Measurements from ENCODE around the gene TUSC2.

TUSC2 gene

DNA sequence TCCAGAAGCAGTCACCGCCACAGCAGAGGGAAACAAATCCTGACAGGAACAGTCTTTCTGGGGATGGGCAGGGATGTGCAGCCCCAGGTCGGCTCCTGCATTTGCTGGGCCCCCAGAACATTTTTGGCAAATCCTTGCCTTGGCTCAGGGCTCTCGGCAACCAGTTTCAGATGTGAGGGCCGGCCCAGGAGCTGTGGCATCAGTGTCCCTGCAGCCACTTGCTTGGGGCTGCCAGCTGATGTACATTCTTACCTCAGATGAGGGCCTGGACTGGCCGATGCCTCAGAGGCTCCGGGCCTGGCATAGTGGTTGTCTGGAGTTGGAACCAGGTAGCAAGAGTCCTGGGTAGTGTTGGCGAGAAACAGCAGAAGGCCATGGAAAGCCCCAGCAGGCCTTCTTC, 26.8 kb upstream of the TUSC2 start:
- no peak for DNase-seq (ENCODE audit: low spot score)

GRCh38 chr3:50354186-50354764, 26.3 kb upstream of the TUSC2 start:
- DNase-seq (ENCODE audit: low spot score): no peak

DNA sequence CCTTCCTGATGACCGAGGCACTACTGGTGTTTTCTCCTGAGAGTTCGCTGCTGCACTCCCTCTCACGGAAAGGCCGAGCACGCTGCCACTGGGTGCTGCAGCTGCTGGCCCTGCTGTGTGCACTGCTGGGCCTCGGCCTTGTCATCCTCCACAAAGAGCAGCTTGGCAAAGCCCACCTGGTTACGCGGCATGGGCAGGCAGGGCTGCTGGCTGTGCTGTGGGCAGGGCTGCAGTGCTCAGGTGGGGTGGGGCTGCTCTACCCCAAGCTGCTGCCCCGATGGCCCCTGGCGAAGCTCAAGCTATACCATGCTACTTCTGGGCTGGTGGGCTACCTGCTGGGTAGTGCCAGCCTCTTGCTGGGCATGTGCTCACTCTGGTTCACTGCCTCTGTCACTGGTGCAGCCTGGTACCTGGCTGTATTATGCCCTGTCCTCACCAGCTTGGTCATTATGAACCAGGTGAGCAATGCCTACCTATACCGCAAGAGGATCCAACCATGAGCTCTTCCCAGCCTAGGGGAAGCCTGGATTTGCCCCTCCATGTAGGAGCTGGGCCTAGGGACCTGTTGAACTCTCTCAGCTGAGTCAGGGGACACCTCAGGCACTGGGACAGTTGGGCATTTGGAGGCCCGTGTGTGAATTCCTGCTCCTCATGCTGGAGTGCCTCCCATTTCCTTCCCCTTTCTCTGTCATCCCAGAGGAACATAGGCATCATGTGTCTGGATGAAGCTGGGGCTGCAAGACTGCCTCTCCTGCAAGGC, 25.4 kb upstream of the TUSC2 start:
- no peak for DNase-seq (ENCODE audit: low spot score)

DNA sequence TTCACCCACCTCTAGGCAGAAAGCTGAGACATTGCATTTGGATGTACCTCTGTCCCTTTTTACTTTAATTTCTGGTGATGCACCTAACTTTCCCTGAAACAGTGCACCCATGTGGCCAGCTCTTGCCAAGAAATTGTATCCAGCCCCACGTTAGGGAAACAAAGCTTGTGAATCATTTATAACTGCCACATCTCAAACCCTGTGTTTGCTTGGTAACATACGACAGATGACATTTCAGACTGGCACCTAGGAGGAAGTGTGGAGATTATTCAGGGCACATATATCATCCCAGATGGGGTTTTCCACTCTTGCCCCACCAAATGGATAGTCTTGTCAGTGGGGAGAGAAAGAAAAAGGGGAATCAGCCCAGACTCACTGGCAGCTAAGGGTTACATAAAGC, 24.8 kb upstream of the TUSC2 start:
- DNase-seq (ENCODE audit: low spot score): no peak

DNA sequence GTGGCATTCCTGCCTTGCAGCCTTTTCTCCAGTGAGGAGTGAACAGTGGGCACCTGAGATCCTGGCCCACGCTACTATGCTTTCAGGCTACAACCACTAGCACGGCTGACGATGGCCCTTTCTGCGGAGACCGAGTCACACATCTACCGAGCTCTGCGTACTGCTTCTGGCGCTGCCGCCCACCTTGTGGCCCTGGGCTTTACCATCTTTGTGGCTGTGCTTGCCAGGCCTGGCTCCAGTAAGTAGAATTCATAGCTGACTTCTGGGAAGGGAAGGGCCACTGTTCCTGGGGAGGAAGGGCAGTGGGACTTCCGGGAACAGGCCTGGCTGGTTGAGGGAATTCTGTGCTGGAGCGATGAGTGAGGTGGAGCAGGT, 23.3 kb upstream of the TUSC2 start:
- no peak for DNase-seq (ENCODE audit: low spot score)

DNA sequence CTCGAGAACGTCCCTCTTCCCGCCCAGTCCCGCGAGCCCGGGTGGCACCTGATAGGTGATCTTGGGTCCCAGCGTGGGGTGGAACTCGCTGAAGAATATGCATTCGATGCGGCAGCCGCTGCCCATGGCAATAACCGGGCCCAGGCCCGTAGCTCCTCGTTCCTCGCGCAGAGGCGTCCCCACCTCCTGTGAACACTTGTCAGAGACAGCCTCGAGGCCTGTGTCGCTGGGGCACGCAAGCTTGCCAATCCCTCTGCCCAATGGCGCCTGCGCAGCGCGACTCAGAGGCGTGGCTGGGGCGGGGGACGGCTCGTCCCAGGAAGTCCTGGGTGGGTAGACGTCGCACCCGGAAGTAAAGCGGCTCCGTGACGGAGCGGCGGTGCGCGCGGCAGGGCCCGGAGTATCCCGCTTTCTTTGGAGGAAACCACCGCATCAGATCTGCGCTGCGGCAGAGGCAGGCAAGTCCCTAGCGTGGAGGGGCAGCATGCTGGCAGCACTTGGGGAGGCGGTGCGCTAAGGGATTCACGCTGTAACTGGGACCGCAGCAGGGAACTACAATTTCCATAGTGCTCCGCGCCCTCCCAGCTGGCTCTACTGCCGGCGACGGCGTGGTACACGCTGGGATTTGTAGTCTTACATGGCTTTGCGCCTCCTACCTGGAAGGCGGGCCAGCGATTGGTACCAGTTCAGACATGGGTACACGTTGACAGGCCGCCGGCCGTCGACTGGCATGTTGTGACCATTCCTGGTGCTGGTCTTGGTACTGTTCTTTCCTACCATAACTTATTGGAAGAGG, 22.7 kb upstream of the TUSC2 start, which contains the start of the genes CYB561D2 and NPRL2:
Gene CYB561D2 (plus strand): TSS at position 336 of the 796 bp plus-strand sequence. CDS start 572 bp downstream, outside the sequence.
Gene NPRL2 (minus strand): TSS at position 249 of the 796 bp plus-strand sequence. CDS start 123 bp downstream, at position 126.
- DNase-seq (ENCODE audit: low spot score): peak; percentile 97

DNA sequence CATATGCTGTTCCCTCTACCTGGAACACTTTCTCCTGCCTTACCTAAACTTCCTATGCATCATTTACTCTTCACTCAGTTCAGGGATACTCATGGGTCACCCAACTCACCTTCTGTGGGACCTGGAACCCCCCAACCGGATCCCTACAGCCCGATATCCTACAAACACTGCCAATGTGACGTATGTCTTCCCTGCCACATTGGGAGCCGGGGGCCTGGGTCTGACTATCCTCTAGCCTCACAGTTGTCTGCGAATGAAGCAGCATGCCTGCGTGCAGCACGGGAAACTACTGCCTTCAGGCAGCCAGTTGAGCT, 22.1 kb upstream of the TUSC2 start:
- DNase-seq (ENCODE audit: low spot score): no peak

- peak; percentile 85 for DNase-seq (ENCODE audit: low spot score)
These were observed 19.3 kb upstream of the TUSC2 start for GRCh38 chr3:50347187-50347813.

DNA sequence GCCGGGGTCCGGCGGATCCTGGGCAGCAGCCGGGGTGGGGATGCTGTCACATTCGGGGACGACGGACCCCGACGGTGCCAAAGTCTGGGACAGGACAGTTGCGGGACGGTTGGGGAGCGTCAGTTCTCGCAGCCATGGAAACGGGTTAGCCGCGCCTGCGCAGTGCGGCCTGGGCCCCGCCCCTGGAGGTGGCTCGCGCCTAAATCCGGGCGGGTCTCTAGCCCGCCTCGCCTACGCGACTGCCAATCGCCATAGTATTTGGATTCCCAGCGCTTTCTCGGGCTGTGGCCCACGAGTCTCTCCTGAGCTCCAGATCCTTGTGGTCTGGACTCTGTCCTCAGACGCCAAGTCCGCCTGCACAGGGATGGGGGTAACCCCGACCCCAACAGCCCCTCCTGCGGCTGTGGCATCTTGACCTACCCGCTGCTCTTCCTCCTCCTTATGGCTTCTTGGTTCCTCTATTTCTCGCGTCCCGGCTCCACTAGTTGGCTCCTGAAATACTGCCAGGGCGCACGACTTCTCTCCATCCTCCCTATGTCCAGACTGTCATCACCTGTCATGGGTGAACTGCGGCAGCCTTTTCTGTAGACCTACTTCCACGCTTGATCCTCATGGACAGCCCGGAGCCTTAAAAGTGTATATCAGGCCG, 17.7 kb upstream of the TUSC2 start, which contains the start of gene ZMYND10:
Gene ZMYND10 (minus strand): TSS at position 147 of the 649 bp plus-strand sequence. CDS start 153 bp downstream, outside the sequence.
- peak; percentile 87 for DNase-seq (ENCODE audit: low spot score)

DNA sequence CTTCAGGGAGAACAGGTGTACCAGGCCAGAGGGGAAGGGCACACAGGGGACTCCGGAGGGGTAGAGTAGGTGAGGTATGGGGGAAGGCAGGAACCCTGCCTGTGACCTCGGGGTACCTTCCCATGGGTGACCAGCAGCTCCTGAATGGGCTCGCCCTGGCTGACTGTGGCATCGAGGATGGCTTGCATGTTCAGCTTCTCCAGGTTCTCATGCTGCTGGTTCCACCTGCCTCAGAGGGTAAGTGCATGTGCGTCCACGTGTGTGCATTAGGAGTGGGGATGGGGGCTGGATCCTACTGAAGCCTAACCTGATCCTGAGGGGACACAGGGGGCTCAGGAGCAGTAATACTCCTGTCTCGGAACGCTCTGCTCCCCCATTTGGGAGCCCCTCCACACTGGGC, 17.0 kb upstream of the TUSC2 start:
- no peak for DNase-seq (ENCODE audit: low spot score)

DNA sequence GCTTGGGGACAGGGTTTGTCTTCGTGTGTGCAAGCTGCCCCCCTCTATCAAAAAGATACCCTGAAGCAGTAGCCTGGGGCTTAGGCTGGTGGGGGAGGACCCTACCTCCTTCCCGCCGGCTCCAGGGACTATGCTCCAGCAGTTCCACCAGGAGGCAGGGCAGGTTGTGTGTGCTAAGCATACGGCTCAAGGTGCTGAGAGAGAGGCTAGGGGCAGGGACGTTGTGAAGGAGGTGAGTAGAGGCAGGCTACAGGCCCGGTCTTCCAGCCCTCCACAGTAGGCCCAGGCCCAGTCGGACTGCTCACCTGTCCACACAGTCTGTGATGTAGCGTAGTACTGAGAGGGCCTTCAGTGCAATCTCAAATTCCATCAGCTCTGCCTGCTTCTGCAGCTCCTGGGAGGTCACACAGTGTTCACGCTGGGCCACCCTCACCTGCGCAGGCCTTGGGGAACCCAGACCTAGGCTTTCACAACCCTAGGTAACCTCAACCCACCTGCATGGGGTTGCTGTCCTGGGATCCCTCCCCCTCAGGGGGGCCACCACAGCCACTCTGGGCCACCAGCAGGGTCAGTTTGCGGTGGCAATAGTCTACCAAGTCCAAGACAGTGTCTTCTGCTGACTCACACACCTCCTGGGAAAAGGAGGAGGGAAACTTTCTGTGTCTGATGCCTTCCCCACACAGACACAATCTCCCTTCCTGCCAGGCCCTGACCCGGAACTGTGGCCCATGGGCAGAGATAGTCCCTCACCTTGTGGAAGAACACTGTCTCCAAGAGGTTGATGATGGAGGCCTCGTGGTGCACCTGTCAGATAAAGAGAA, 15.0 kb upstream of the TUSC2 start:
- no peak for DNase-seq (ENCODE audit: low spot score)

GRCh38 chr3:50341996-50342650, 14.1 kb upstream of the TUSC2 start:
- DNase-seq (ENCODE audit: low spot score): no peak

GRCh38 chr3:50341537-50341936, 13.5 kb upstream of the TUSC2 start:
- no peak for DNase-seq (ENCODE audit: low spot score)

- DNase-seq (ENCODE audit: low spot score): no peak
These were observed 12.7 kb upstream of the TUSC2 start, which contains the start of gene RASSF1 for GRCh38 chr3:50340448-50341329. RASSF1 (minus strand) TSS chr3:50340836; CDS start chr3:50340805, 31 bp downstream.

GRCh38 chr3:50340147-50340447, 12.1 kb upstream of the TUSC2 start:
- no peak for DNase-seq (ENCODE audit: low spot score)

DNA sequence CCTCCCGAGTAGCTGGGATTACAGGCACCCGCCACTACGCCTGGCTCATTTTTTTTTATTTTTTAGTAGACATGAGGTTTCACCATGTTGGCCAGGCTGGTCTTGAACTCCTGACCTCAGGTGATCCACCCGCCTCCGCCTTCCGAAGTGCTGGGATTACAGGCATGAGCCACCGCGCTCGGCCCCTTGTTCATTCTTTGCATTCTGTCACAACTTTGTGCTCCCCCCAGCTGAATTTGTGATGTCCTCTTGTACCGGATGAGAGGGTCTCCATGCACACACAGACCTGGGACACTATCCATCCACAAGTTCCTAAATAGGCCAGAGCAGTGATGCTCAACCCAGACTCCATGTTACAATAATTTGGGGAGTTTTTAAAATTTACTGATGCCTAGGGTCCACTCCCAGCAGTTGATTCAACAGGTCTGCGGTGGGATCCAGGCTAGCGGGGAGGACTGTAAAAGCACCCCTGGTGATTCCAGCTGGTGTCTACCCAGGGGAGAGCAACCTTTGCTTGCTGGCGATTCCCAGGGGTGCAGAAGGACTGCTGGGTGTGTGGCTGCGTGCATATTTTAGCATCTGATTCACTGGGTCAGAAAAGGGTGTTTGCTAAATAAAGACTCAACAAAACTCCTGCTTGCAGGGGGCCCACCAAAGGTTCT, 11.6 kb upstream of the TUSC2 start:
- DNase-seq (ENCODE audit: low spot score): no peak

GRCh38 chr3:50338965-50339364, 10.9 kb upstream of the TUSC2 start:
- no peak for DNase-seq (ENCODE audit: low spot score)

- peak; percentile 100 for DNase-seq (ENCODE audit: low spot score)
These were observed 9.3 kb upstream of the TUSC2 start for GRCh38 chr3:50337175-50337861.

All from COLO829 (cell line).